Astrocyte of the cerebellum (primary cell): Measurements from ENCODE around the gene CCNH.

Experiments
- DNase-seq: peaks from one replicate; pipeline ENCODE4 v3.0.0-alpha.2; 2011; ENCODE audit warnings: low read depth
- H3K4me3 ChIP-seq: 2 replicates; pipeline ENCODE4 v1.5.1; 2011; ENCODE audit warnings: mild to moderate bottlenecking, low read depth, low read length, moderate library complexity
- in situ Hi-C: cut with HindIII; loops from 2 replicates; pipeline ENCODE4 v1.10.0; 2017; ENCODE audit warnings: low sequenced_read_pairs
- TF ChIP-seq, protein P1 (sequence below): IDR thresholded peaks from 2 replicates; pipeline ENCODE4 v1.5.1; 2012; ENCODE audit warnings: low read length, low read depth, moderate library complexity, mild to moderate bottlenecking; ENCODE audit errors: missing control alignments

The CCNH gene

DNA sequence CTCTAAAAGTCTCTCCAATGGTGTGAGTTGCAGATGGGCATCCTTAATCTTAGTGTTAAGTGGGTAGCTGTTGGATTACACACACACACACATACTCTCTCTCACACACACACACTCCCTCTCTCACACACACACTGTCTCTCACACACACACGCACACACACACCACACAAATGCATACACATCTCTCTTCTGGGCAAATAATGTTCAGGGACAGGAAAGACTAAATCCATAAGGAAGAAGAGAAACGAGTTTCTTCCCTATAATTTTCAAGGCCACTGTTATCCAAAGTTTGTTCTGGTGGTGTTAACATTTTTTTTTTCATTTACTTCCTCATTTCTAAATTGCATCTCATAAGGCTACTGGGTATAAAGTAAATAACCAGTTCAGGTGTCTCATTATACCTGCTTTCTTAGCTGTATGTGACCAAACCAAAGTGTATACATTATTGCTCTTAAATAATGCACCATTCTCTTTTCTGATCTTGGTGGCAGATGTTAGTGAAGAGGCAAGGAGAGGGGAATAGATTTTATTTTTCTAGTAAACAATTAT, 22.5 kb upstream of the CCNH start:
- no peak overlapping the region for H3K4me3 ChIP-seq
- TF ChIP-seq, protein P1, sequence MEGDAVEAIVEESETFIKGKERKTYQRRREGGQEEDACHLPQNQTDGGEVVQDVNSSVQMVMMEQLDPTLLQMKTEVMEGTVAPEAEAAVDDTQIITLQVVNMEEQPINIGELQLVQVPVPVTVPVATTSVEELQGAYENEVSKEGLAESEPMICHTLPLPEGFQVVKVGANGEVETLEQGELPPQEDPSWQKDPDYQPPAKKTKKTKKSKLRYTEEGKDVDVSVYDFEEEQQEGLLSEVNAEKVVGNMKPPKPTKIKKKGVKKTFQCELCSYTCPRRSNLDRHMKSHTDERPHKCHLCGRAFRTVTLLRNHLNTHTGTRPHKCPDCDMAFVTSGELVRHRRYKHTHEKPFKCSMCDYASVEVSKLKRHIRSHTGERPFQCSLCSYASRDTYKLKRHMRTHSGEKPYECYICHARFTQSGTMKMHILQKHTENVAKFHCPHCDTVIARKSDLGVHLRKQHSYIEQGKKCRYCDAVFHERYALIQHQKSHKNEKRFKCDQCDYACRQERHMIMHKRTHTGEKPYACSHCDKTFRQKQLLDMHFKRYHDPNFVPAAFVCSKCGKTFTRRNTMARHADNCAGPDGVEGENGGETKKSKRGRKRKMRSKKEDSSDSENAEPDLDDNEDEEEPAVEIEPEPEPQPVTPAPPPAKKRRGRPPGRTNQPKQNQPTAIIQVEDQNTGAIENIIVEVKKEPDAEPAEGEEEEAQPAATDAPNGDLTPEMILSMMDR, result no peak
- in situ Hi-C loops, result no loop called here
- DNase-seq, result no peak

DNA sequence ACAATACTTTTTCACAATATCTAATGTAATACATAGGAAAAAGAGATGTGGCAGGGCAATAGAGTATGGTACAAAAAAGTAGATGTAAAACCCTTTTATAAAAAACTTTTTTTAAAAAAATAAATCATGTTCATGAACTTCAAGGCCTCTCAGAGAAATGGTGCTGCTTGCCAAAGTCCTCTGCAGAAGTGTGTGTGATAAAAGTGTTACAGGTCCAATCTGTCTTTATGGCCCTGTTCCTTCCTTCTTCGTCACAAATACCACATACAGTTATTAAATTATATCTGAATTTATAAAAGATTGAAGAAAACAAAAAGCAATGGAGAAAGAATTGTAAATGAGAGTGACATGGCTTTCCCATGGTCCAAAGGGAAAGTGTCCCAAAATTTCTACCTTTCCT, 21.7 kb upstream of the CCNH start:
- DNase-seq, result no peak
- TF ChIP-seq, protein P1, result no peak
- no peak overlapping the region for H3K4me3 ChIP-seq
- in situ Hi-C loops, result no loop called here

GRCh38 chr5:87433945-87434344, 21.2 kb upstream of the CCNH start:
- DNase-seq, result no peak
- no peak overlapping the region for H3K4me3 ChIP-seq
- in situ Hi-C loops, result no loop called here
- TF ChIP-seq, protein P1, result no peak

DNA sequence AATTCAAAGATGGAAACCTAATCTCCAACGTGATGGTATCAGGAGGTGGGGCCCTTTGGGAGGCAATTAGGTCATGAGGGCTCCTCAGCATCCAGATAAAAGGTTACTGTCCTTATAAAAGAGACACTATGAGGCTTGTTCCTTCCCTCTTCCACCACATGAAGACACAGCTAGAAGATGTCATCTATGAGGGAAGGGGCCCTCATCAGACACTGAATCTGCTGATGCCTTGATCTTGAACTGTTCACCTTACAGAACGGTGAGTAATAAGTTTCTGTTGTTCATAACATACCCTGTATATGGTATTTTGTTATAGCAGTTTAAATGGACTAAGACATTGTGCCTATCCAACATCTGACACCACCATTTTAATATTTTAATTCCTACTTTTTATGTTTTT, 19.7 kb upstream of the CCNH start:
- in situ Hi-C loops, result no loop called here
- DNase-seq, result no peak
- TF ChIP-seq, protein P1, result no peak
- no peak overlapping the region for H3K4me3 ChIP-seq

DNA sequence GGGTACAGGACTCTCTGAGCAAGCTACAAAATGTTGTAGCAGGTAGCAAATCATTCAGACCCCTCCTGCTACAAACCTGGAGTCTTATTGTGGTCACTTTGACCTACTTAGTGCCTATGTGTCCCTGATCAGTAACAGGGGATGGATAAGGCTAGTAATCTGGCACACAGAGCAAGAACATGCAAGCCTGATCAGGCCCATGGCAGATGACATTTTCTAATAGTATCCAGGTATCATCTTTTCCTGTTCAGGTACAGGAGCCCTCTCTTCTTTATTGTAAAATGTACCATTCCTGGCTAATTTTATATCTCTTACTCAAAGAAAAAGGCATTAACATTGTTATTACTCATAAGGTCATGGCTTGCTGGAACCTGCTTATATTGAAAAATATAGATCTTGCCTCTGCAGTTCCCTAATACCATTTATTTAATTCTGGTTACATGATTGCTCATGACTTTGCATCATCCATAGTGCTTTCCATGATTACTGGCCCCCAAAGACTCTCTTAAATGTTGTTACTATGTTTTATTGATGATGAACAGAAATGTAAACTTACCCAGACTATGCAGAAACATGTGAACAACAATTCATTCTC, 18.2 kb upstream of the CCNH start:
- in situ Hi-C loops, result no loop called here
- H3K4me3 ChIP-seq, result no peak overlapping the region
- DNase-seq, result no peak
- TF ChIP-seq, protein P1, result no peak

DNA sequence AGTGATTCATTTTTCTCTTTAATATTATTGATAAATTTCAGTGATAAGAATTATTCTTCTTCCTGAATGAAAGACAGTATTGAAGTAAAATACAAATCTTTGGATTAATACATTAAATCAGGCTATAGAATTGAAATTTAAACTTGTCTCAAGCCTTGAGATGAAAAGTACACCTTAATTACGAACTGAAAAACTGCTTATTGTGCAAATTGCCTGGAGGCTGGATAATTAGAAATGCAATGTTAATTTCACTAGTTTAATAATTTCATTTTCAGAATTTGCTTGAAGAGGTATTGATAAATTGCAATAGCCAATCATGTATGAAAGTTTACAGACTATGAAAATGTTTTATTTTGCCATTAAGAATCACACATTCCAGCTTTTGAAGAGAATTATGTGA, 11.0 kb upstream of the CCNH start:
- TF ChIP-seq, protein P1, result no peak
- in situ Hi-C loops, result loop anchor here (25.0 kb wide), 1 partner anchor 1264 kb away; no protein-coding TSS in a partner anchor
- H3K4me3 ChIP-seq, result no peak overlapping the region
- DNase-seq, result no peak
